Measurements from ENCODE around the gene CTSD.

Gene CTSD

GRCh38 chr11:1751531-1751921, 12.2 kb downstream of the CTSD start:
- Mint-ChIP-seq H3K27me3 (peaks cover 51% of the 10 kb centered on the region), H3K4me1 (ENCODE audit: low read depth) (peaks cover 80% of the 10 kb centered on the region)

GRCh38 chr11:1750840-1751530, 12.7 kb downstream of the CTSD start:
- H3K36me3 Mint-ChIP-seq (ENCODE audit: low read depth): peaks cover 55% of the 10 kb centered on the region
- H3K27me3 Mint-ChIP-seq: peaks cover 56% of the 10 kb centered on the region
- no peak overlapping the region for H3K4me3 Mint-ChIP-seq
- H3K27ac Mint-ChIP-seq: peak overlapping the region; percentile 39
- H3K4me1 Mint-ChIP-seq (ENCODE audit: low read depth): peaks cover 80% of the 10 kb centered on the region
- no peaks in the 10 kb centered on the region for H3K9me3 Mint-ChIP-seq
- intact Hi-C loops (cut with micrococcal nuclease): loop anchor here (5.0 kb wide), 1 partner anchor 41 kb away; no protein-coding TSS in a partner anchor

More at GRCh38 chr11:1751531-1751921, 12.2 kb downstream of the CTSD start:
- intact Hi-C loops (cut with micrococcal nuclease): loop anchor here (5.0 kb wide), 1 partner anchor 41 kb away; no protein-coding TSS in a partner anchor
- H3K27ac Mint-ChIP-seq: peak overlapping the region; percentile 39
- peaks cover 60% of the 10 kb centered on the region for H3K36me3 Mint-ChIP-seq (ENCODE audit: low read depth)
- H3K9me3 Mint-ChIP-seq: no peaks in the 10 kb centered on the region
- H3K4me3 Mint-ChIP-seq: no peak overlapping the region

DNA sequence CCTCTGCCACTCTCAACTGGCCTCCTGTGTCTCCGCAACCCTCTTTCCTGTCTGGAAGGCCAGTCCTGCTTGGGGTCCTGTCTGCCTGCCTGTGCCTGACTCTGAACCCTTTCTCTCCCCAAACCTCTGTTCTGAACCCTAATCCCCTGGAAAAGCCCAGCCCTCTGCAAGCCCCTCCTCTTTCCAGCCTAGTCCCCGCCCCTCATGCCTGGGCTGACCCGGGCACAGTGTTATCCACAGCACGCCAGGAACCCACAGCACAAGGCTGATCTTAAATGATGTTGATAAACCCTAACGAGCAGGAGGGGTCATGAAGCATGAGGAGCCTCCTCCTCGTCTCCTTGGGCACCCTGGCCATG, 13.3 kb downstream of the CTSD start, which contains the start of gene IFITM10:
Gene IFITM10, minus strand, starts transcription at position 115 of the 359 bp plus-strand sequence. CDS start 153 bp downstream, outside the sequence.
- H3K4me3 Mint-ChIP-seq: peak within 1 kb of the TSS; percentile 27

GRCh38 chr11:1749395-1750351, 14.1 kb downstream of the CTSD start:
- peaks cover 68% of the 10 kb centered on the region for H3K4me1 Mint-ChIP-seq (ENCODE audit: low read depth)
- peak overlapping the region; percentile 27 for H3K4me3 Mint-ChIP-seq
- no peaks in the 10 kb centered on the region for H3K9me3 Mint-ChIP-seq
- peaks cover 63% of the 10 kb centered on the region for H3K27me3 Mint-ChIP-seq
- peaks cover 42% of the 10 kb centered on the region for H3K36me3 Mint-ChIP-seq (ENCODE audit: low read depth)
- intact Hi-C loops (cut with micrococcal nuclease): loop anchor here (5.0 kb wide), 1 partner anchor 43 kb away; no protein-coding TSS in a partner anchor
- peak overlapping the region; percentile 2 for H3K27ac Mint-ChIP-seq

More for the DNA sequence above, 13.3 kb downstream of the CTSD start, which contains the start of gene IFITM10:
- Mint-ChIP-seq H3K27ac (peak within 1 kb of the TSS; percentile 39), H3K27me3 (peaks cover 57% of the 10 kb centered on the region), H3K4me1 (ENCODE audit: low read depth) (peaks cover 76% of the 10 kb centered on the region), H3K36me3 (ENCODE audit: low read depth) (peaks cover 50% of the 10 kb centered on the region), H3K9me3 (no peaks in the 10 kb centered on the region)
- intact Hi-C loops (cut with micrococcal nuclease): loop anchor here (5.0 kb wide), 1 partner anchor 42 kb away; no protein-coding TSS in a partner anchor

DNA sequence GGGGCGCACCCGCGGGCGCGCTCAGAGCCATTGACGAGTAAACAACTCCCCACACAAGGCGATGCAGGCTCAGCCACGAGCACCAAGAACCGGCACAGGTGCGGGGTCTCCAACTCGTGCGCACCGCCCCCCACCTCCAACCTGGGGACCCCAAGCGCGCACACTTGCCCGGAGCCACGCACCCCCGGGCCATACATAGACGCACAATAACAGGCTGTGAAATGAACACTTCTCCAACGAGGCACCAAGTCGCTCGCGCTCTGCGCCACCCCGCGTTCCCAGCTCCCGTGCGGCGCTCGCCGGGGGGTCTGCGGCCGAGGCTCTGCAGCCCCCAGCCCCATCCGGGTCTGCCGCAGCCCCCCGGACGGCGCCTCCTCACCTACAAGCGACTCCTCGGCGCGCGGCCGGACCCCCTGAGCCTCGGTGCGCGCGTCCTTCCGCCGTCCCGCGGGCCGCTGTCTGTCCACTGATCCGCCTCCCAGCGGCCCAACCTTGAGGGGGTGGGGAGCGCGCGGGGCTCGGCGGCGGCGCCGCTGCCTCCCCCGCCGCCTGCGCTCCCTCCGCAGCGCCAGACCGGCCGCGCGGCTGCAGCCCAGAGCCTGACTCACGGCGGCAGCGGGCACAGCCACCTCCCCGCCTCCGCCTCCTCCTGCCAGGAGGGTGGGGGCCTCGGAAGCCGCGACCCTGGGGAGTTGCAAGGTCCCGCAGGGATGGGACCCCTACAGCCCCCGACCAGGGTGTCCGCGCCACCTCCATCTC, 14.9 kb downstream of the CTSD start:
- H3K27me3 Mint-ChIP-seq: peaks cover 63% of the 10 kb centered on the region
- intact Hi-C loops (cut with micrococcal nuclease): no loop called here
- peak overlapping the region; percentile 11 for H3K4me3 Mint-ChIP-seq
- peaks cover 33% of the 10 kb centered on the region for H3K36me3 Mint-ChIP-seq (ENCODE audit: low read depth)
- H3K27ac Mint-ChIP-seq: no peak overlapping the region
- H3K4me1 Mint-ChIP-seq (ENCODE audit: low read depth): peaks cover 62% of the 10 kb centered on the region
- no peaks in the 10 kb centered on the region for H3K9me3 Mint-ChIP-seq

GRCh38 chr11:1747753-1748635, 15.7 kb downstream of the CTSD start:
- H3K27ac Mint-ChIP-seq: no peak overlapping the region
- no peak overlapping the region for H3K4me3 Mint-ChIP-seq
- H3K36me3 Mint-ChIP-seq (ENCODE audit: low read depth): peaks cover 25% of the 10 kb centered on the region
- no peaks in the 10 kb centered on the region for H3K9me3 Mint-ChIP-seq
- intact Hi-C loops (cut with micrococcal nuclease): no loop called here
- peaks cover 54% of the 10 kb centered on the region for H3K4me1 Mint-ChIP-seq (ENCODE audit: low read depth)
- peaks cover 61% of the 10 kb centered on the region for H3K27me3 Mint-ChIP-seq

DNA sequence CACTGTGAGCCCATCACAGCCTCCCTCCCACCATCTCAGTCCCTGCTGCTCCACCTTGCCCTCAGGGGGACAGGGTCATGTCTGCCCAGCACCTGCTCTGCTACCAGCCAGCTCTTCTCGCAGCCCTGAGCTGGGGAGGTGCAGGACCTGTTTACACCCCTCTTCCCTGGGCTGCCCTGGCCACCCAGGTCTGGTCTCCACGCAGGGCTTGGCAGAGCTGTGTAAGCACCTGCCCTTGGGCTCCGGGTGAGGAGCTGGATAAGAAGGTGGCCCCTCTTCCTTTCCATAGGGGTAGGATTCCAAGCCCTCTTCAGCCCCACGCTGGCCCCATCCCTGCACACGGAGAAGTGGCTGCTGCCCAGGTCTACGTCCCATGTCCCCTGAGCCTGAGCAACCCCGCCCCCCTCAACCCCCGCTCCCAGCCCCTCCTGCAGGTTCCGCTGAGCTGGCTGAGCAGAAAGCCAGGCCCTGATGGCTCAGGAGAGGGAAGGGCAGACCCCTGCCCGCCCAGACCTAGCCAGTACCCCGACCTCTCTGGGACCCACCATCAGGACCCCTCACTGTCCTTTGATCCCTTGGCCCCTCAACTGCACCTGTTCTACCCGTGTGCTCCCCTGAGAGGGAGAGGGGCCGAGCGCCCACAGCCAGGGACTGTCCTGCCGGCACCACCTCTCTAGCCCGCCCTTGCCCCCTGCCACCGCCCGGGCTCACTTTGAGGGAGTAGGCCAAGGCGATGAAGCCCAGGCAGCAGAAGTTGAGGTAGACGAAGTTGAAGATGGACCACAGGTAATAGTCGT, 16.6 kb downstream of the CTSD start:
- peaks cover 17% of the 10 kb centered on the region for H3K36me3 Mint-ChIP-seq (ENCODE audit: low read depth)
- peaks cover 47% of the 10 kb centered on the region for H3K4me1 Mint-ChIP-seq (ENCODE audit: low read depth)
- intact Hi-C loops (cut with micrococcal nuclease): no loop called here
- H3K4me3 Mint-ChIP-seq: no peak overlapping the region
- no peaks in the 10 kb centered on the region for H3K9me3 Mint-ChIP-seq
- peaks cover 57% of the 10 kb centered on the region for H3K27me3 Mint-ChIP-seq
- no peak overlapping the region for H3K27ac Mint-ChIP-seq

DNA sequence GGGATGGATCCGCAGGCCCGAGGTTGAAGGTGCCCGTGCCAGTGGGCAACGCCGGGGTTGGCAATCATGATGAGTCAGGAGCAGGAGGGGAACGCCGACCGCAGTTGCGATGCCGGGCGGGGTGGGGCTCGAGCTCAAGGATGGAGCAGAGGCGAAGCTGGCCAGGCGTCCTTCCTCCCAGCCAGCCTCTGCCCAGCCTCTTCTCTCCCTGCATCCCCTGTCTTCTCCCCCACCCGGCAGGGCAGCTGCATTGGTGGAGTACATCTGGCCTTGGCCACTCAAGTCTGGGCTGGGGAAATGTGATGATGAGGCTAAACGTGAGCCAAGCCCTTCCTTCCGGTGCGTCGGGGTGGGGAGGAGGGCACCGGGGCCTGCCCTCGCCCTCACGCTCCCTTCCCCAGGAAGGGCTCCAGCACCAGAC, 17.2 kb downstream of the CTSD start:
- H3K27me3 Mint-ChIP-seq: peaks cover 53% of the 10 kb centered on the region
- H3K36me3 Mint-ChIP-seq (ENCODE audit: low read depth): peaks cover 10% of the 10 kb centered on the region
- H3K4me1 Mint-ChIP-seq (ENCODE audit: low read depth): peaks cover 41% of the 10 kb centered on the region
- no peak overlapping the region for H3K27ac Mint-ChIP-seq
- H3K9me3 Mint-ChIP-seq: no peaks in the 10 kb centered on the region
- no peak overlapping the region for H3K4me3 Mint-ChIP-seq
- intact Hi-C loops (cut with micrococcal nuclease): no loop called here

DNA sequence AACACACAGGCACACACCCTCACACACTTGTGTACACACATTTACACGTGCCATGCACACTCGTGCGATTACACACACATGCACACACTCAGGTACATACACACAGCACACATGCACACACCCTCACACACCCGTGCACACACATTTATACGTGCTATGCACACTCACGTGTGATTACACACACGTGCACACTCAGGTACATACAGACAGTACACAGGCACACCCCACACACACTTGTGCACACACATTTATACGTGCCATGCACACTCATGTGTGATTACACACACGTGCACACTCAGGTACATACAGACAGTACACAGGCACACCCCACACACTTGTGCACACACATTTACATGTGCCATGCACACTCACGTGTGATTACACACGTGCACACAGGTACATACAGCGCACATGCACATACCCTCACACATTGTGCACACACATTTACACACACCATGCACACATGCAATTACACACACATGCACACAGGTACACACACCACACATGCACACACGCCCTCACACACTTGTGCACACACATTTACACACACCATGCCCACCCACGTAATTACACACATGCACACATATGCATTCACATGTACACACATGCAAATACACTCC, 17.9 kb downstream of the CTSD start:
- intact Hi-C loops (cut with micrococcal nuclease): no loop called here
- Mint-ChIP-seq H3K4me1 (ENCODE audit: low read depth) (peaks cover 35% of the 10 kb centered on the region), H3K4me3 (no peak overlapping the region), H3K27me3 (peaks cover 53% of the 10 kb centered on the region), H3K27ac (no peak overlapping the region), H3K36me3 (ENCODE audit: low read depth) (peaks cover 6% of the 10 kb centered on the region), H3K9me3 (no peaks in the 10 kb centered on the region)

DNA sequence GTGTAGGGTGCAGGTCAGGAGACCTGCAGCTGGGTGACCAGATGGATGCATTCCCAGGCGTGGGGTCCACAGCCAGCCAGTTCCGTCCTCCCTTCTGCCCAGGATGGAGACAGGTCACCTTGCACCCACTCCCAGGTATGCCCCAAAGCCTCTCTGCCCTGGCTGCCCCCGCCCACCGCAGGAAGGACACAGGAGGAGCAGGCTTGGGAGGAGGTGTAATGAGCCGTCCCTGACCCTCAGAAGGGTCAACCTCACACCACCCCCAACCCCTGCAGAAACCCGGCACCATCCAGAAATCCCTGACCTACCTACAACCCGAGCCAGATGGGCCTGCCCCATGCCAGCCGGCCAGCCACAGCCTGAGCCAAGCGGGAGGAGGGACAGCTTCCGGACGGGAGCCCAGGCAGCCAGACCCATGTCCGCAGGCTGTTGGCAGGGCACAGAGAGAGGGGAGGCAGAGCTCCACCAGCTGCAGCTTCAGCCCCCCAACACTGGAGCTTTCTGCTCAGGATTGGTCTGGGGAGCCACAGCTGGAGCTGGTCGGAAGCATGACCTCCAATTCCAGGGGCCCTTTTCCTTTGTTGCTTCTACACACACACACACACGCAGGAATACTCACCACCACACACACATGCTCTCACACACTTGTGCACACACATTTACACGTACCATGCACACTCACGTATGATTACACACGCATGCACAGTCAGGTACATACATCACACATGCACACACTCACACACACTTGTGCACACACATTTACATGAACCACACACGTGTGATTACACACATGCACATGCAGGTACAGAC, 18.6 kb downstream of the CTSD start:
- intact Hi-C loops (cut with micrococcal nuclease): no loop called here
- peaks cover 28% of the 10 kb centered on the region for H3K4me1 Mint-ChIP-seq (ENCODE audit: low read depth)
- H3K36me3 Mint-ChIP-seq (ENCODE audit: low read depth): peaks cover 6% of the 10 kb centered on the region
- no peak overlapping the region for H3K27ac Mint-ChIP-seq
- no peaks in the 10 kb centered on the region for H3K9me3 Mint-ChIP-seq
- no peak overlapping the region for H3K4me3 Mint-ChIP-seq
- H3K27me3 Mint-ChIP-seq: peaks cover 52% of the 10 kb centered on the region

DNA sequence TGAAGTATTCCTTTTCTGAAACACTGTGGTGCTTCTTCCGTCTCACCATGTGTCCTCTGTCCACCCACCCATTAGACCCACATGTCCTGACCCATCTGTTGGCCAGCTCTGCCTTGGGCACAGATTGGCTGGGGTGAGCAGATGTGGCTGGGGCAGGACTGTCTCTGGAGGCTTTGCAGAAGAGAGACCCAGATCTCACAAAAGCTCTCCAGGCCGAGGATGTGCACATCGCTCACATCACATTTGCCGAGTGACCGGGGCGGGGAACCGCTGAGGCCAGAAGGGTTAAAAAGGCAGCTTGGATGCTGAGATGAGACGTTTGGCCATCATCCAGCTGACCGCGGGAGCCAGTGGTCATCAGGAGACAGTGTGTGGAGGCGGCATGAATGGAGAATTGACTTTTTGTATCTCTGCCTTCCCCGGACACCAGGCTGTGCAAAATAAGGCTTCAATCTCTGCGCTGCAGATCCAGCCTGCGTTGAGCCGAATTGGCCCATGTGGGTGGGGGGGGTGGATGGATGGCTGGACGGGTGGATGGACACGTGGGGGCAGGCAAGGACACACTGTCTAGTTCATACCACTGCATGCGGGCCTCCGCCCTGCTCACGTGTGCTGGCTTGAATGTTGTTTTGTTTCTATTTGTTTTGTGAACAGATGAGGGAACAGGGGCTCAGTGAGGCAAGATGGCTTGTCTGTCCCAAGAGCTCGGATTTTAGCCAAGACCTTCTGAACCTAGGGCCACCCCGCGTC, 19.4 kb downstream of the CTSD start:
- no peak overlapping the region for H3K27ac Mint-ChIP-seq
- H3K4me1 Mint-ChIP-seq (ENCODE audit: low read depth): peaks cover 26% of the 10 kb centered on the region
- peaks cover 52% of the 10 kb centered on the region for H3K27me3 Mint-ChIP-seq
- intact Hi-C loops (cut with micrococcal nuclease): no loop called here
- no peak overlapping the region for H3K4me3 Mint-ChIP-seq
- H3K36me3 Mint-ChIP-seq (ENCODE audit: low read depth): peaks cover 6% of the 10 kb centered on the region
- no peaks in the 10 kb centered on the region for H3K9me3 Mint-ChIP-seq
